ENCODE results near the gene PANK2.

DNA sequence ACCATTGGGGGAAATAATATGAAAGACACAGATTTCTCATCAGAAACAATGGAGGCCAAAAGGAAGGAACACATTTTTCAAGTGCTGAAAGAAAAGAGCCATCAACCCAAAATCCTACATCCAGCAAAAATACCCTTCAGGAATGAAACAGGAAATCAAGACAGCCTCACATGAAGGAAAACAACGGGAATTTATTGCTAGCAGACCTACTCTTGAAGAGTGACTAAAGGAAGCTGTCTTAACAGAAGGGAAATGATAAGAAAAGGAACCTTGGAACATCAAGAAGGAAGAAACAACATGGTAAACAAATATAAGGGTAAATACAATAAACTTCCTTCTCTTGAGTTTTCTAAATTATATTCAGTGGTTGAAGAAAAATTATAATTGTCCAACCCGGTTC lies 82.0 kb downstream of the PANK2 start:
- TF ChIP-seq, protein P1, sequence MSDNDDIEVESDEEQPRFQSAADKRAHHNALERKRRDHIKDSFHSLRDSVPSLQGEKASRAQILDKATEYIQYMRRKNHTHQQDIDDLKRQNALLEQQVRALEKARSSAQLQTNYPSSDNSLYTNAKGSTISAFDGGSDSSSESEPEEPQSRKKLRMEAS (IDR thresholded peaks at IDR 0.05) = no peak
- TF ChIP-seq, protein P2, sequence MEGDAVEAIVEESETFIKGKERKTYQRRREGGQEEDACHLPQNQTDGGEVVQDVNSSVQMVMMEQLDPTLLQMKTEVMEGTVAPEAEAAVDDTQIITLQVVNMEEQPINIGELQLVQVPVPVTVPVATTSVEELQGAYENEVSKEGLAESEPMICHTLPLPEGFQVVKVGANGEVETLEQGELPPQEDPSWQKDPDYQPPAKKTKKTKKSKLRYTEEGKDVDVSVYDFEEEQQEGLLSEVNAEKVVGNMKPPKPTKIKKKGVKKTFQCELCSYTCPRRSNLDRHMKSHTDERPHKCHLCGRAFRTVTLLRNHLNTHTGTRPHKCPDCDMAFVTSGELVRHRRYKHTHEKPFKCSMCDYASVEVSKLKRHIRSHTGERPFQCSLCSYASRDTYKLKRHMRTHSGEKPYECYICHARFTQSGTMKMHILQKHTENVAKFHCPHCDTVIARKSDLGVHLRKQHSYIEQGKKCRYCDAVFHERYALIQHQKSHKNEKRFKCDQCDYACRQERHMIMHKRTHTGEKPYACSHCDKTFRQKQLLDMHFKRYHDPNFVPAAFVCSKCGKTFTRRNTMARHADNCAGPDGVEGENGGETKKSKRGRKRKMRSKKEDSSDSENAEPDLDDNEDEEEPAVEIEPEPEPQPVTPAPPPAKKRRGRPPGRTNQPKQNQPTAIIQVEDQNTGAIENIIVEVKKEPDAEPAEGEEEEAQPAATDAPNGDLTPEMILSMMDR (IDR thresholded peaks at IDR 0.05; ENCODE audit: control extremely low read depth in 1 of 3, insufficient read depth in 1 of 3, low read depth in 1 of 3, low read length in 3 of 3) = no peak
- TF ChIP-seq ZNF274 (IDR thresholded peaks at IDR 0.05; ENCODE audit: borderline replicate concordance, extremely low read depth, low read length) (no peak), POLR2A (IDR thresholded peaks at IDR 0.05; ENCODE audit: control extremely low read depth in 1 of 2, low read depth in 2 of 2, low read length in 2 of 2) (no peak), GTF2F1 (IDR thresholded peaks at IDR 0.05; ENCODE audit: borderline replicate concordance, low read depth, low read length) (no peak), KDM1A (IDR thresholded peaks at IDR 0.05; ENCODE audit: borderline replicate concordance, low read length) (no peak), MAFK (IDR thresholded peaks at IDR 0.05; ENCODE audit: low read depth, low read length) (no peak), RFX5 (IDR thresholded peaks at IDR 0.05; ENCODE audit: borderline replicate concordance, low read depth, low read length) (no peak), RAD21 (IDR thresholded peaks at IDR 0.05 in 1 of 2, conservative IDR thresholded peaks at IDR 0.05 in 1 of 2; ENCODE audit: low read depth in 2 of 2, low read length in 2 of 2) (no peak), CREB1 (IDR thresholded peaks at IDR 0.05) (no peak), RXRA (IDR thresholded peaks at IDR 0.05; ENCODE audit: insufficient read depth, low read depth, low read length) (no peak), BCL11A (IDR thresholded peaks at IDR 0.05; ENCODE audit: low read depth in 2 of 2, low read length in 2 of 2) (no peak), EZH2 (IDR thresholded peaks at IDR 0.05; ENCODE audit: low read depth, low read length, severe bottlenecking) (no peak), BRCA1 (IDR thresholded peaks at IDR 0.05; ENCODE audit: low read depth, low read length) (no peak)
